Naive thymus-derived CD4-positive, alpha-beta T cell (primary cell): ENCODE results near the gene SNX5. TPM values are rescaled to one million over a fixed set of nuclear protein-coding genes. Genes with fewer than 3 reads are reported as not detected.

Source experiments
- ATAC-seq: fragments of 150-1000 bp; cut with Tn5 transposase; 2 replicates; pipeline ENCODE4 v1.10.0; 2021; ENCODE audit warnings: mild to moderate bottlenecking, moderate library complexity
- CTCF ChIA-PET: fragments of 350-600 bp; sonication (Branson Sonifier 250); formaldehyde crosslinking; loops from one replicate; lab custom pipeline; 2021; ENCODE audit warnings: antibody characterized with exemption; lab: Charles Lee
- POLR2A ChIA-PET: fragments of 350-600 bp; sonication (Branson Sonifier 250); formaldehyde crosslinking; loops from one replicate; lab custom pipeline; 2021; ENCODE audit warnings: antibody characterized with exemption, inconsistent platforms; lab: Charles Lee
- DNase-seq, 9 donors: peaks; one replicate each; pipeline versions ENCODE4 v3.0.0 to v3.0.0-alpha.2; 2020 to 2022; ENCODE audit warnings: mixed read lengths in 1 of 9
- H3K27ac ChIP-seq: one replicate; pipeline ENCODE4 v1.7.0; 2013; ENCODE audit warnings: mild to moderate bottlenecking, low read depth, low read length, moderate library complexity
- H3K27me3 ChIP-seq, 2 donors: one replicate each; pipeline ENCODE4 v1.7.0; 2013; ENCODE audit warnings: low read length in 2 of 2, mild to moderate bottlenecking in 2 of 2, moderate library complexity in 2 of 2; ENCODE audit not compliant: control insufficient read depth in 2 of 2, insufficient read depth in 2 of 2
- H3K36me3 ChIP-seq, 3 experiments: 1 replicate in 2 of 3; 2 replicates in 1 of 3; pipeline ENCODE4 v1.7.0; 2013; ENCODE audit warnings: low read length in 3 of 3, mild to moderate bottlenecking in 3 of 3, moderate library complexity in 1 of 3; ENCODE audit not compliant: insufficient read depth in 3 of 3, control insufficient read depth in 2 of 3
- H3K4me1 ChIP-seq, 2 donors: one replicate each; pipeline ENCODE4 v1.7.0; 2013; ENCODE audit warnings: low read length in 2 of 2, mild to moderate bottlenecking in 2 of 2, moderate library complexity in 1 of 2; ENCODE audit not compliant: control insufficient read depth in 2 of 2, insufficient read depth in 2 of 2
- H3K4me3 ChIP-seq: 2 replicates; pipeline ENCODE4 v1.7.0; 2013; ENCODE audit warnings: mild to moderate bottlenecking, low read length
- H3K9me3 ChIP-seq, 3 experiments: 1 replicate in 2 of 3; 2 replicates in 1 of 3; pipeline ENCODE4 v1.7.0; 2013; ENCODE audit warnings: low read length in 3 of 3; ENCODE audit not compliant: control insufficient read depth in 2 of 3
- H3K27ac Mint-ChIP-seq, 9 donors: one replicate each; pipeline ENCODE4 v1.8.0; 2020 to 2022; ENCODE audit warnings: mixed read lengths in 9 of 9, mild to moderate bottlenecking in 8 of 9, moderate library complexity in 5 of 9, inconsistent platforms in 2 of 9
- H3K27me3 Mint-ChIP-seq, 5 donors: one replicate each; pipeline ENCODE4 v1.8.0; 2021 to 2022; ENCODE audit warnings: mixed read lengths in 5 of 5, mild to moderate bottlenecking in 1 of 5
- H3K36me3 Mint-ChIP-seq, 5 donors: one replicate each; pipeline ENCODE4 v1.8.0; 2020 to 2022; ENCODE audit warnings: mixed read lengths in 5 of 5, mild to moderate bottlenecking in 3 of 5, inconsistent platforms in 1 of 5
- H3K4me1 Mint-ChIP-seq, 7 donors: one replicate each; pipeline ENCODE4 v1.8.0; 2020 to 2022; ENCODE audit warnings: mixed read lengths in 7 of 7, mild to moderate bottlenecking in 3 of 7, inconsistent platforms in 1 of 7
- H3K4me3 Mint-ChIP-seq, 10 donors: one replicate each; pipeline ENCODE4 v1.8.0; 2020 to 2022; ENCODE audit warnings: mild to moderate bottlenecking in 10 of 10, mixed read lengths in 10 of 10, moderate library complexity in 6 of 10, inconsistent platforms in 2 of 10
- H3K9me3 Mint-ChIP-seq, 11 donors: one replicate each; pipeline ENCODE4 v1.8.0; 2020 to 2022; ENCODE audit warnings: mixed read lengths in 11 of 11, mild to moderate bottlenecking in 4 of 11, inconsistent platforms in 1 of 11, moderate library complexity in 1 of 11
- intact Hi-C, 2 donors: fragments of 100-400 bp; cut with micrococcal nuclease; formaldehyde crosslinking; loops; one replicate each; pipeline ENCODE4 v1.15.1; 2023
- polyA plus RNA-seq, 2 donors: library from polyadenylated mRNA; unstranded; fragments of 300-500 nt; fragmentation: Illumina TruSeq; gene quantifications; one replicate each; pipeline ENCODE4 v1.2.3, GENCODE V29; 2021
- total RNA-seq, 6 experiments: library from RNA in 5 of 6; stranded (reverse) in 5 of 6; gene quantifications; 1 replicate in 5 of 6; 2 replicates in 1 of 6; pipeline ENCODE4 v1.2.3 and lab custom pipeline; 2021 to 2026

Gene SNX5
- total and polyA plus RNA-seq, 7 experiments from 2014 or later, result 40.2 to 148 (median 61.9) TPM

DNA sequence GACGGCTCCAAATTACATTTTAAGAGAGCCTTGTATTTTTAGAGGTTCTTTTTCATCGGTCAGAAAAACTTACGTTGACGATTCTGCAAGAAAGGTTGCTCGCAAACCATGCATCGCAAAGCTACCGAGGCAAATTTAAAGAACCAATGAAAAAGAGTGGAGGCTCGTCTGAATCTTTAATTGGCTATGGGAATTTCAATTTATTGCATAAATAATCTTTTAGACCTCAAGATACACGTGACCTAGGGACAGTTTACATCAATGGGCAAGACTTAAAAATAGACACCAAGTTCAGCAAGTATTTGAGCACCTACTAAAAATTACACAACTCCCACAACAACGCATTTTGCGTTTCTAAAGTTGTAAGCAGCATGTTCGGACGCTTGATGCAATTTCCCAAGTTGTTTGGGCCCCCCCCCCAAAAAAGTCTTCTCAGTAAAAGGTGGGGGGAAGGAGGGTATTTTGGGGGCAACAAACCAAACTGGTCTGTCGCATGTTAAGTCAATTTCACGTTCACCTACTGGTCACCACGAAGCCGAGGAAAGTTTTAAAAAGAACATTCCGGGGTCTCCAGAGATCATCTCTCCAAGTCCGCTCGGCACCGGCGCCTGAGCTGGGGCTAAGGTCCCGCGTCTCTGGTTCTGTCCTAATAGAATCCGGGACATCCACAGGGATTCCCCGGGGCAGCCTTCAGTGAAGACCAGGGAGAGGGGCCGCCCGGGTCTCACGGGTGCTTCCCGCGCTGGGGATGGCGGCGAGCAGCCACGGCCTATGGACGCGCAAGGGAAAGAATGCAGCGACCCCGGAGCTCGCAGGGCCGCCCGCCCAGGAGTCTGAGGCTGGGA lies 851 bp downstream of the SNX5 start:
- DNase-seq (peak in 6 of 9 donors; percentile 5 to 20 (median 11)), ATAC-seq (no peak)
- H3K4me1 Mint-ChIP-seq, result peaks cover 58 to 78% (median 73%) of the 10 kb centered on the region in 7 donors
- Histone ChIP-seq H3K27me3 (no peaks in the 10 kb centered on the region), H3K4me1 (peaks cover 58 to 59% of the 10 kb centered on the region in 2 donors), H3K9me3 (no peaks in the 10 kb centered on the region), H3K4me3 (peak overlapping the region; percentile 91), H3K27ac (peak overlapping the region; percentile 96), H3K36me3 (no peaks in the 10 kb centered on the region)
- H3K36me3 Mint-ChIP-seq, result peaks cover 0 to 53% (median 6%) of the 10 kb centered on the region in 5 donors
- peak overlapping the region; percentile 80 to 98 (median 93) for H3K27ac Mint-ChIP-seq
- ChIA-PET CTCF (interaction anchor here (0.8 to 3.0 kb wide), 5 partner anchors 12 to 398 kb away, joined by 3 to 18 read pairs (median 5); partner anchors contain the start of gene DSTN), POLR2A (interaction anchor here (0.7 to 2.4 kb wide), 10 partner anchors 9 to 540 kb away, joined by 3 to 16 read pairs (median 4); partner anchors contain the start of genes DZANK1, POLR3F, RRBP1 and SEC23B)
- no peaks in the 10 kb centered on the region for H3K27me3 Mint-ChIP-seq
- peaks cover 0 to 2% (median 0%) of the 10 kb centered on the region in 11 donors for H3K9me3 Mint-ChIP-seq
- intact Hi-C loops, result loop anchor here (1.0 to 10.0 kb wide), 16 partner anchors 21 to 1395 kb away; partner anchors contain the start of genes KAT14 (in 2 of the 2), KIF16B (in 2 of the 2), PET117 (in 2 of the 2) and SEC23B (in 2 of the 2)
- H3K4me3 Mint-ChIP-seq, result peak overlapping the region; percentile 83 to 97 (median 92)

DNA sequence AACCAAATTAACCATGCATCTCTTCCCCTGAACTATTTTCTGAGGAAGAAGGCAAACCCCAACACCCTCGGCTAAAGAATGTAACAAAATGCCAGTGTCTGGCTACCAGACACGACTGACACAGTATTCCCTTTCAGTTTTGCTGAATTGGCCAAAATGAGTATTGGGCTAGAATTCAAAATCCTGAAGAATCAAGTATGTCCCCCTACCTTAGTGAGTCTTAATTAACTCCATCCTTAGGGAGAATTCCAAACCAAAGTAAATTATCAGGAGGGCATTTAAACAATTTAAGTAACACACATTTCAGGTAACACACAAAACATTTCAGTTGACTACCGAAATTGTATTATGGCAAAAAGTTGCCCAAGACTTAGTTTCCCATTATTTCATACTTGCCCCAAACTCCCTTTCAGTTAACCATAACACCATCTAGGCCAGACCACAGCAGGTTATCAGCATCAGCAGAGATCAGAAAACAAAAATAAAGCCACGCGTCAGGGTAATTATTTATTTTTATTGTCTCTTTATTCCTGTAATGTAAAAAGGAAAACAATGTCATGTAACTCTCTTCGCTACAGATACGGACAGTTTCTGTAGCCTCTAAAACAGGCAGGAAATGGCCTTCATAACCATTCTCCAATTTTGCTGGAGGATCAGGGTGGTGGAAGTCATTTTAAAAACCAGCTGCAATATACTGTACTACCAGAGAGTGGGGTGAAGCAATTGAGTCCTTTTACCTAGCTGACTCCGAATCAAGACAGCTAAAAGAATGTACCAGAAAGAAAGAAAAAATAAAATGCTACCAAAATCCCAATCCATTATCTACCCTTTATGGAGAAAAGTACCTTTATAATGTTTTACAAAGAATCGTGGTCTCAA lies 1.9 kb downstream of the SNX5 start:
- Histone ChIP-seq H3K4me1 (peaks cover 57% of the 10 kb centered on the region in 2 donors), H3K27ac (peak overlapping the region; percentile 96), H3K27me3 (no peaks in the 10 kb centered on the region), H3K4me3 (peak overlapping the region; percentile 91), H3K9me3 (no peaks in the 10 kb centered on the region), H3K36me3 (no peaks in the 10 kb centered on the region)
- H3K27ac Mint-ChIP-seq, result peak overlapping the region; percentile 80 to 98 (median 93)
- POLR2A ChIA-PET, result interaction anchor here (0.8 to 2.2 kb wide), 6 partner anchors 8 to 541 kb away, joined by 3 to 8 read pairs (median 4); partner anchors contain the start of genes DZANK1, POLR3F, RRBP1 and SEC23B
- no peaks in the 10 kb centered on the region for H3K27me3 Mint-ChIP-seq
- CTCF ChIA-PET, result interaction anchor here (0.6 to 3.0 kb wide), 6 partner anchors 11 to 397 kb away, joined by 3 to 18 read pairs (median 4); partner anchors contain the start of gene DSTN
- DNase-seq (peak in 7 of 9 donors; percentile 37 to 61 (median 47)), ATAC-seq (peak; percentile 28)
- H3K9me3 Mint-ChIP-seq, result peaks cover 0 to 2% (median 0%) of the 10 kb centered on the region in 11 donors
- intact Hi-C loops, result loop anchor here (1.0 to 10.0 kb wide), 7 partner anchors 8 to 1394 kb away; partner anchors contain the start of genes KIF16B (in 2 of the 2), BFSP1 (in 1 of the 2), DTD1 (in 1 of the 2) and SMIM26 (in 1 of the 2)
- H3K36me3 Mint-ChIP-seq, result peaks cover 0 to 49% (median 0%) of the 10 kb centered on the region in 5 donors
- peak overlapping the region; percentile 83 to 97 (median 92) for H3K4me3 Mint-ChIP-seq
- peaks cover 56 to 76% (median 72%) of the 10 kb centered on the region in 7 donors for H3K4me1 Mint-ChIP-seq

DNA sequence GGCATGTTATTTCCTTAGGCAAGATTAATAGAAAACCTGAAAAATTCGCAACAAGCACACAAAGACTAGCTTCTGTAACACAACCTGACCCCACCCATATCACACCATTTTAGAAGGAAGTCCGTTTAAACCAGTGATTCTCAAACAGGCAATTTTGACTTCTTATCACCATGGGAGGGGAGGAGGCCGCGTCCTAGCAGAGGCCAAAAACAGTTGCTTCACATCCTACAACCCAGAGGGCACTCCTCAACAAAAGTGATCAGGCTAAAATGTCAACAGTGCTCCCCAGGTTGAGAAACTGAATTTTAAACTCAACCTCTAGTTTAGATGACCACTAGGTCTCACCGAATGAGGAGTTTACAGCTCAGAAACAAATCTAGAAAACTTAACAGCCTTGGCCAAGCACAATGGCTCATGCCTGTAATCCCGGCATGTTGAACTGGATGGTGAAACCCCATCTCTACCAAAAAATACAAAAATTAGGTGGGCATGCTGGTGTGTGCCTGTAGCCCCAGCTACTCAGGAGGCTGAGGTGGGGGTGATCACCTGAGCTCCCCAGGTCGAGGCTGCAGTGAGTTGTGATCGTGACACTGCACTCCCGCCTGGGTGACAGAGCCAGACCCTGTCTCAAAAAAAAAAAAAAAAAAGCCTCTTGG lies 3.4 kb downstream of the SNX5 start:
- POLR2A ChIA-PET, result interaction anchor here (0.6 to 1.8 kb wide), 4 partner anchors 10 to 359 kb away, joined by 3 to 6 read pairs (median 4); partner anchors contain the start of gene RRBP1
- H3K27me3 Mint-ChIP-seq, result no peaks in the 10 kb centered on the region
- peaks cover 0 to 2% (median 0%) of the 10 kb centered on the region in 11 donors for H3K9me3 Mint-ChIP-seq
- peaks cover 42 to 43% of the 10 kb centered on the region in 2 donors for H3K4me1 ChIP-seq
- H3K27me3 ChIP-seq, result no peaks in the 10 kb centered on the region
- H3K36me3 Mint-ChIP-seq, result peaks cover 0 to 47% (median 0%) of the 10 kb centered on the region in 5 donors
- peak overlapping the region; percentile 45 to 98 (median 93) for H3K27ac Mint-ChIP-seq
- no peaks in the 10 kb centered on the region for H3K9me3 ChIP-seq
- CTCF ChIA-PET, result interaction anchor here (3.0 kb wide), 1 partner anchor 9 kb away, joined by 18 read pairs; no protein-coding TSS in a partner anchor
- ATAC-seq, result no peak
- H3K4me3 ChIP-seq, result peak overlapping the region; percentile 91
- intact Hi-C loops, result loop anchor here (5.0 to 10.0 kb wide), 4 partner anchors 430 to 1393 kb away; partner anchors contain the start of genes KIF16B (in 2 of the 2), BFSP1 (in 1 of the 2) and SMIM26 (in 1 of the 2)
- peak overlapping the region; percentile 96 for H3K27ac ChIP-seq
- no peaks in the 10 kb centered on the region for H3K36me3 ChIP-seq
- H3K4me1 Mint-ChIP-seq, result peaks cover 54 to 76% (median 69%) of the 10 kb centered on the region in 7 donors
- peak overlapping the region; percentile 83 to 97 (median 92) for H3K4me3 Mint-ChIP-seq
- DNase-seq, result no peak

DNA sequence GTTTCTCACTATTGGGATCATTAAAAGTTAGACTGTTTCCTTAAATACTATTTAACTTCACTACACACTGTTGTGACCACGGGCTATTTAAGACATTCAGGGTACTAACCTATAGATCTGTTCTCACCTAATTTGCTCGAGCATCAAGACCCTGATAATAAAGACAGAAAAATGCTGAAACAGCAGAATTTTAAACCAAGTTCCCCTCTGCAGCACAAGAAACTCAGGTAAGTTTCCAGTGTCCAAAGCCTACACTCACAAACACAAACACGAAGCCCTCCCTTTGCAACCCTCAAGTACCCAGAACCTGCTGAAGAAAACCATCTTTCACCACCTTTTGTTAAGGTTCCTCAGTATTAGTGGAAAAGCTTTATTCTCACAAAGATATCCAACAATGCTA lies 4.0 kb downstream of the SNX5 start:
- Histone ChIP-seq H3K36me3 (no peaks in the 10 kb centered on the region), H3K27ac (no peak overlapping the region), H3K9me3 (no peaks in the 10 kb centered on the region), H3K4me1 (peaks cover 42 to 45% of the 10 kb centered on the region in 2 donors), H3K4me3 (peak overlapping the region; percentile 91), H3K27me3 (no peaks in the 10 kb centered on the region)
- Mint-ChIP-seq H3K4me1 (peaks cover 54 to 76% (median 70%) of the 10 kb centered on the region in 7 donors), H3K27ac (peak overlapping the region in 8 of 9 donors; percentile 34 to 96 (median 80)), H3K36me3 (peaks cover 0 to 42% (median 0%) of the 10 kb centered on the region in 5 donors), H3K4me3 (peak overlapping the region; percentile 41 to 95 (median 89)), H3K27me3 (no peaks in the 10 kb centered on the region), H3K9me3 (peaks cover 0 to 2% (median 0%) of the 10 kb centered on the region in 11 donors)
- DNase-seq (no peak), ATAC-seq (no peak)
- ChIA-PET POLR2A (interaction anchor here (1.2 to 1.8 kb wide), 3 partner anchors 9 to 282 kb away, joined by 4 to 6 read pairs (median 5); partner anchors contain the start of gene RRBP1), CTCF (interaction anchor here (3.0 kb wide), 1 partner anchor 9 kb away, joined by 18 read pairs; no protein-coding TSS in a partner anchor)
- intact Hi-C loops, result loop anchor here (5.0 to 10.0 kb wide), 4 partner anchors 430 to 1392 kb away; partner anchors contain the start of genes KIF16B (in 2 of the 2), BFSP1 (in 1 of the 2) and SMIM26 (in 1 of the 2)

DNA sequence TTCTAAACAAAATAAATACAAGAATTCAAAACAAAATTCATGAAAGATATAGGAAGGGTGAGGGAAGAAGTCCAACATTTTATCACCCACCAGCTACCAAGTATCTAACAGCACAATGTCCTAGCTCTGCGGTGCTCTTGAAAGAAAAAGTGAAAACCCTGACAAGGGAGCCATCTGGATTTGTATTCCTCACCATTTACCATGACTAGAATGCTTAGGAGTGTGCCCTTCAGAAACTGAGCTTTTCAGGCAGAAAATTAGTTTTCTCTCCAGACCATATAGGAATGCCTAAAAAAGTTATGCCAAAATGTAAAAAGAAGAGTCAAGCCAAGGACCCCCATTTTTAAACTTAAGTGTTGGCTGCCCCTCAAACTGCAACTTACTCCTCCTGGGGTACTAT lies 4.5 kb downstream of the SNX5 start:
- Mint-ChIP-seq H3K27me3 (no peaks in the 10 kb centered on the region), H3K4me1 (peaks cover 59 to 80% (median 73%) of the 10 kb centered on the region in 7 donors), H3K9me3 (peaks cover 0 to 2% (median 0%) of the 10 kb centered on the region in 11 donors), H3K36me3 (peaks cover 0 to 45% (median 0%) of the 10 kb centered on the region in 5 donors), H3K4me3 (peak overlapping the region; percentile 10 to 95 (median 76)), H3K27ac (peak overlapping the region in 3 of 9 donors; percentile 13 to 80 (median 55))
- no peaks in the 10 kb centered on the region for H3K9me3 ChIP-seq
- peaks cover 46 to 51% of the 10 kb centered on the region in 2 donors for H3K4me1 ChIP-seq
- ChIA-PET POLR2A (no interaction called here), CTCF (no interaction called here)
- no peak overlapping the region for H3K27ac ChIP-seq
- intact Hi-C loops, result loop anchor here in 1 of 2 donors (10.0 kb wide), 1 partner anchor 429 kb away; the partner anchor contains the start of gene BFSP1
- H3K4me3 ChIP-seq, result no peak overlapping the region
- no peaks in the 10 kb centered on the region for H3K27me3 ChIP-seq
- no peak for ATAC-seq
- H3K36me3 ChIP-seq, result no peaks in the 10 kb centered on the region
- no peak for DNase-seq
